ENCODE measurements around the gene TREML2.

TREML2 gene

DNA sequence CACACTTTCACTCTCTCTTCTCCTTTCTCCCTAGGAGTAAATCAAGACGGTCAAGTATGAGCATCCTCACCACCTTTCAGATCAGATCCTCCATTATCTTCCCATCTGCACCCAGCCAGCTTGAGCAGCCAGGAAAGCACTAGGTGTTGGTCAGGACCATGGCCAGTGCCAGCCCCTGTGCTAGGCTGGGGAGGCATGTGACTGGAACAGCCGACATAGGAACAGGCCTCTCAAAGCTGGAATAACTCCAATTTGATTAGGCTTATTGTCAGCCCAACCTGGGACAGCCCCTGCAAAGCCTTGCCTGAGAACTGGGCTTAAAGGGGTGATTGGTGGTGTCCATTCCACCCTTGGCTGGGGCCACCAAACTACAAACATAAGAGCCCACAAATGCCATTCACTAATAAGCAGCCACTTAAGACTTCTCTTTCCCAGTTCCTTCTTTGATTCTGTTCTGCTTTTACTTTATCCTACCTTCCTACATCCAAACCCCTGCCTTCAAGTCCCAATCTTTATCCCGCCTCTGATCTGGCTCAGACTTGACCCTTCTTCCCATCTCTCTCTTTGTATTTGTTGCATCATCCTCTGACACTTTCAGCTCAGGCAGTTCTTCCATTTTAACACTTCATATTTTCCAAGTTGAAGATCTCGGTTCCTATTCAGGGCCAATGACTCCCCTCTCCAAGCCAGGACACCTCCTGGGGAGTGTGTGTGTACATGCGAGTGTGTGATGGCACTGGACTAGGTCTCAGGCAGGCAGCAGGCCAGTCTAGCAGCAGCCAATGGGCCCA is 33.6 kb downstream of the TREML2 start:
- TF ChIP-seq SPI1 (IDR thresholded peaks at IDR 0.05; ENCODE audit: borderline replicate concordance, low read depth): 0 out of 2 replicates have a peak, but pooled peaks have one; percentile 1
- TF ChIP-seq, protein P1, sequence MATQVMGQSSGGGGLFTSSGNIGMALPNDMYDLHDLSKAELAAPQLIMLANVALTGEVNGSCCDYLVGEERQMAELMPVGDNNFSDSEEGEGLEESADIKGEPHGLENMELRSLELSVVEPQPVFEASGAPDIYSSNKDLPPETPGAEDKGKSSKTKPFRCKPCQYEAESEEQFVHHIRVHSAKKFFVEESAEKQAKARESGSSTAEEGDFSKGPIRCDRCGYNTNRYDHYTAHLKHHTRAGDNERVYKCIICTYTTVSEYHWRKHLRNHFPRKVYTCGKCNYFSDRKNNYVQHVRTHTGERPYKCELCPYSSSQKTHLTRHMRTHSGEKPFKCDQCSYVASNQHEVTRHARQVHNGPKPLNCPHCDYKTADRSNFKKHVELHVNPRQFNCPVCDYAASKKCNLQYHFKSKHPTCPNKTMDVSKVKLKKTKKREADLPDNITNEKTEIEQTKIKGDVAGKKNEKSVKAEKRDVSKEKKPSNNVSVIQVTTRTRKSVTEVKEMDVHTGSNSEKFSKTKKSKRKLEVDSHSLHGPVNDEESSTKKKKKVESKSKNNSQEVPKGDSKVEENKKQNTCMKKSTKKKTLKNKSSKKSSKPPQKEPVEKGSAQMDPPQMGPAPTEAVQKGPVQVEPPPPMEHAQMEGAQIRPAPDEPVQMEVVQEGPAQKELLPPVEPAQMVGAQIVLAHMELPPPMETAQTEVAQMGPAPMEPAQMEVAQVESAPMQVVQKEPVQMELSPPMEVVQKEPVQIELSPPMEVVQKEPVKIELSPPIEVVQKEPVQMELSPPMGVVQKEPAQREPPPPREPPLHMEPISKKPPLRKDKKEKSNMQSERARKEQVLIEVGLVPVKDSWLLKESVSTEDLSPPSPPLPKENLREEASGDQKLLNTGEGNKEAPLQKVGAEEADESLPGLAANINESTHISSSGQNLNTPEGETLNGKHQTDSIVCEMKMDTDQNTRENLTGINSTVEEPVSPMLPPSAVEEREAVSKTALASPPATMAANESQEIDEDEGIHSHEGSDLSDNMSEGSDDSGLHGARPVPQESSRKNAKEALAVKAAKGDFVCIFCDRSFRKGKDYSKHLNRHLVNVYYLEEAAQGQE (IDR thresholded peaks at IDR 0.05; ENCODE audit: insufficient replicate concordance, low read depth): peak; percentile 97
- TF ChIP-seq POLR2AphosphoS5 (IDR thresholded peaks at IDR 0.05; ENCODE audit: low read depth): no peak
- H3K4me3 ChIP-seq (replicated peaks; ENCODE audit: insufficient read depth, low read length): no peak overlapping the region
- no peak overlapping the region for H3K27ac ChIP-seq (replicated peaks)
- H3K27me3 ChIP-seq (ENCODE audit: insufficient read depth, poor library complexity, severe bottlenecking): no peaks in the 10 kb centered on the region
- DNase-seq (ENCODE audit: low read depth in 1 of 2, low spot score in 1 of 2): no peak

DNA sequence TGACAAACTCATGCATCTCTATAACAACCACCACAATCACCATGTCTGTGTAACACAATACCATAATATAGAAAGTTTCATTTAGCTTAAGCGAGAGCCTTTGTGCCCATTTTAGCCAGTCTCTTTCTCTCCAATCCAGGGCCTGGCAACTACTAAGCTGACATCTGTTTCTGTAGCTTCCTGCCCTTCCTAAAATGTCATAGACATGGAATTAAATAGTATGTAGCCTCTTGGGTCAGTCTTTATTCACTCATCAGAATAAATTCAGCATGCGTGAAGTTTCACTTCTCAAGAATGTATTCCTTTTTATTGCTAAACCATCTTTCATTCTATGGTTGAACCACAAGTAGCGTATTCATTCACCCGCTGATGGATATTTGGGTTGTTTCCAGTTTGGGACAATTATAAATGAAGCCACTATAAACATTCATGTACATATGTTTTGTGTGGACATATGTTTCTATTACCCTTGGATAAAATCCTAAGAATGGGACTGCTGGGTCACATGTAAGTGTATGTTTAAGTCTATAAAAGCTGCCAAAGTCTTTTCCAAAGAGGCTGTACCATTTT is 36.3 kb downstream of the TREML2 start:
- Histone ChIP-seq H3K27me3 (ENCODE audit: insufficient read depth, poor library complexity, severe bottlenecking) (no peaks in the 10 kb centered on the region), H3K4me3 (replicated peaks; ENCODE audit: insufficient read depth, low read length) (no peak overlapping the region), H3K27ac (replicated peaks) (no peak overlapping the region)
- TF ChIP-seq POLR2AphosphoS5 (IDR thresholded peaks at IDR 0.05; ENCODE audit: low read depth) (no peak), GABPA (IDR thresholded peaks at IDR 0.05; ENCODE audit: low read depth) (no peak), SPI1 (IDR thresholded peaks at IDR 0.05; ENCODE audit: borderline replicate concordance, low read depth) (no peak)
- TF ChIP-seq, protein P2, sequence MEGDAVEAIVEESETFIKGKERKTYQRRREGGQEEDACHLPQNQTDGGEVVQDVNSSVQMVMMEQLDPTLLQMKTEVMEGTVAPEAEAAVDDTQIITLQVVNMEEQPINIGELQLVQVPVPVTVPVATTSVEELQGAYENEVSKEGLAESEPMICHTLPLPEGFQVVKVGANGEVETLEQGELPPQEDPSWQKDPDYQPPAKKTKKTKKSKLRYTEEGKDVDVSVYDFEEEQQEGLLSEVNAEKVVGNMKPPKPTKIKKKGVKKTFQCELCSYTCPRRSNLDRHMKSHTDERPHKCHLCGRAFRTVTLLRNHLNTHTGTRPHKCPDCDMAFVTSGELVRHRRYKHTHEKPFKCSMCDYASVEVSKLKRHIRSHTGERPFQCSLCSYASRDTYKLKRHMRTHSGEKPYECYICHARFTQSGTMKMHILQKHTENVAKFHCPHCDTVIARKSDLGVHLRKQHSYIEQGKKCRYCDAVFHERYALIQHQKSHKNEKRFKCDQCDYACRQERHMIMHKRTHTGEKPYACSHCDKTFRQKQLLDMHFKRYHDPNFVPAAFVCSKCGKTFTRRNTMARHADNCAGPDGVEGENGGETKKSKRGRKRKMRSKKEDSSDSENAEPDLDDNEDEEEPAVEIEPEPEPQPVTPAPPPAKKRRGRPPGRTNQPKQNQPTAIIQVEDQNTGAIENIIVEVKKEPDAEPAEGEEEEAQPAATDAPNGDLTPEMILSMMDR (IDR thresholded peaks at IDR 0.05; ENCODE audit: insufficient read depth, low read length): no peak
- TF ChIP-seq, protein P1 (IDR thresholded peaks at IDR 0.05; ENCODE audit: insufficient replicate concordance, low read depth): no peak
- DNase-seq (ENCODE audit: low read depth in 1 of 2, low spot score in 1 of 2): no peak

DNA sequence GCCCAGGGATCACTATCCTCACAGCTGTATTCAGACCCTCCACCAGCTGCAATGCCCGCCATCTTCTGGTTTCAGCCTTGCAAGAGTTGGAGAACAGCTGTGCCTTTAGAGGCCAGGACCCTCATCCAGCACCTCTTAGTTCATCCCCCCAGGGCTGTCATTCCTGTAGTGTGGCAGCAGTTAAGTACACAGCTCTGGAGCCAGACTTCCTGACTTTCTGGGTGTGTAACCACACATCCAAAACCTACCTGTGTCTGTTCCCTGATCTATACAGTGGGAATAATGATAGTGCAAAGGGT is 37.6 kb downstream of the TREML2 start:
- no peak overlapping the region for H3K4me3 ChIP-seq (replicated peaks; ENCODE audit: insufficient read depth, low read length)
- H3K27ac ChIP-seq (replicated peaks): no peak overlapping the region
- TF ChIP-seq GABPA (IDR thresholded peaks at IDR 0.05; ENCODE audit: low read depth): no peak
- TF ChIP-seq, protein P1 (IDR thresholded peaks at IDR 0.05; ENCODE audit: insufficient replicate concordance, low read depth): no peak
- no peak for TF ChIP-seq POLR2AphosphoS5 (IDR thresholded peaks at IDR 0.05; ENCODE audit: low read depth)
- no peak for TF ChIP-seq SPI1 (IDR thresholded peaks at IDR 0.05; ENCODE audit: borderline replicate concordance, low read depth)
- TF ChIP-seq, protein P2 (IDR thresholded peaks at IDR 0.05; ENCODE audit: insufficient read depth, low read length): no peak
- DNase-seq (ENCODE audit: low read depth in 1 of 2, low spot score in 1 of 2): no peak
- no peaks in the 10 kb centered on the region for H3K27me3 ChIP-seq (ENCODE audit: insufficient read depth, poor library complexity, severe bottlenecking)
